Measurements from ENCODE around the gene HOXD11.

DNA sequence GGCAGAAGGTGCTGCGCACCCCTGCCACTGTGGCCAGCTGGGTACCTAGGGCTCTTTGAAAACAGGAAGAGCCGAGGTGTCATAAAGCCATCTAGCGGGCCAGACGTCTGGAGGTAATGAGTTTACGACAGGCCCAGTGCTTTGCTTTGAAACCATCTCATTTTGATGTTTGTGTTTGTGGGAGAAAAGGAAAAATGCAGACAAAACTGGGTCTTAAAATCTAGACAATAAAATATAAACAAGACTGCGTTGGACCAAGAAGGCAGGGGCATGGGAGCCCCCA, 18.6 kb downstream of the HOXD11 start:
- no peak for TF ChIP-seq POLR2A (IDR thresholded peaks at IDR 0.05)
- TF ChIP-seq, protein P1, sequence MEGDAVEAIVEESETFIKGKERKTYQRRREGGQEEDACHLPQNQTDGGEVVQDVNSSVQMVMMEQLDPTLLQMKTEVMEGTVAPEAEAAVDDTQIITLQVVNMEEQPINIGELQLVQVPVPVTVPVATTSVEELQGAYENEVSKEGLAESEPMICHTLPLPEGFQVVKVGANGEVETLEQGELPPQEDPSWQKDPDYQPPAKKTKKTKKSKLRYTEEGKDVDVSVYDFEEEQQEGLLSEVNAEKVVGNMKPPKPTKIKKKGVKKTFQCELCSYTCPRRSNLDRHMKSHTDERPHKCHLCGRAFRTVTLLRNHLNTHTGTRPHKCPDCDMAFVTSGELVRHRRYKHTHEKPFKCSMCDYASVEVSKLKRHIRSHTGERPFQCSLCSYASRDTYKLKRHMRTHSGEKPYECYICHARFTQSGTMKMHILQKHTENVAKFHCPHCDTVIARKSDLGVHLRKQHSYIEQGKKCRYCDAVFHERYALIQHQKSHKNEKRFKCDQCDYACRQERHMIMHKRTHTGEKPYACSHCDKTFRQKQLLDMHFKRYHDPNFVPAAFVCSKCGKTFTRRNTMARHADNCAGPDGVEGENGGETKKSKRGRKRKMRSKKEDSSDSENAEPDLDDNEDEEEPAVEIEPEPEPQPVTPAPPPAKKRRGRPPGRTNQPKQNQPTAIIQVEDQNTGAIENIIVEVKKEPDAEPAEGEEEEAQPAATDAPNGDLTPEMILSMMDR (IDR thresholded peaks at IDR 0.05) = no peak
